ENCODE results near the gene GAD2. TPM values are rescaled to one million over a fixed set of nuclear protein-coding genes. Genes with fewer than 3 reads are reported as not detected.

GAD2 gene
- total RNA-seq, 6 donors from 2014 or later: not detected

GRCh38 chr10:26177341-26177740 lies 39.2 kb upstream of the GAD2 start:
- ATAC-seq (ENCODE audit: low FRiP score in 2 of 2): peak in 1 of 2 donors; percentile 34
- Histone ChIP-seq H3K9me3 (no peaks in the 10 kb centered on the region), H3K36me3 (no peaks in the 10 kb centered on the region), H3K27ac (no peak overlapping the region), H3K4me3 (no peak overlapping the region), H3K27me3 (no peaks in the 10 kb centered on the region), H3K4me1 (no peaks in the 10 kb centered on the region)
- DNase-seq: no peak
- WGBS, 2 donors: 73 to 76% methylated on average over 4 of the region's 4 CpGs
- TF ChIP-seq, protein P1, sequence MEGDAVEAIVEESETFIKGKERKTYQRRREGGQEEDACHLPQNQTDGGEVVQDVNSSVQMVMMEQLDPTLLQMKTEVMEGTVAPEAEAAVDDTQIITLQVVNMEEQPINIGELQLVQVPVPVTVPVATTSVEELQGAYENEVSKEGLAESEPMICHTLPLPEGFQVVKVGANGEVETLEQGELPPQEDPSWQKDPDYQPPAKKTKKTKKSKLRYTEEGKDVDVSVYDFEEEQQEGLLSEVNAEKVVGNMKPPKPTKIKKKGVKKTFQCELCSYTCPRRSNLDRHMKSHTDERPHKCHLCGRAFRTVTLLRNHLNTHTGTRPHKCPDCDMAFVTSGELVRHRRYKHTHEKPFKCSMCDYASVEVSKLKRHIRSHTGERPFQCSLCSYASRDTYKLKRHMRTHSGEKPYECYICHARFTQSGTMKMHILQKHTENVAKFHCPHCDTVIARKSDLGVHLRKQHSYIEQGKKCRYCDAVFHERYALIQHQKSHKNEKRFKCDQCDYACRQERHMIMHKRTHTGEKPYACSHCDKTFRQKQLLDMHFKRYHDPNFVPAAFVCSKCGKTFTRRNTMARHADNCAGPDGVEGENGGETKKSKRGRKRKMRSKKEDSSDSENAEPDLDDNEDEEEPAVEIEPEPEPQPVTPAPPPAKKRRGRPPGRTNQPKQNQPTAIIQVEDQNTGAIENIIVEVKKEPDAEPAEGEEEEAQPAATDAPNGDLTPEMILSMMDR (IDR thresholded peaks at IDR 0.05): no peak
- no peak for TF ChIP-seq POLR2AphosphoS5 (IDR thresholded peaks at IDR 0.05)
- TF ChIP-seq POLR2A (IDR thresholded peaks at IDR 0.05): no peak
- no peak for TF ChIP-seq EP300 (IDR thresholded peaks at IDR 0.05)

- TF ChIP-seq EP300 (IDR thresholded peaks at IDR 0.05) (no peak), POLR2A (IDR thresholded peaks at IDR 0.05) (no peak), POLR2AphosphoS5 (IDR thresholded peaks at IDR 0.05) (no peak)
- TF ChIP-seq, protein P1 (IDR thresholded peaks at IDR 0.05): no peak
- Histone ChIP-seq H3K27me3 (no peaks in the 10 kb centered on the region), H3K9me3 (no peaks in the 10 kb centered on the region), H3K4me3 (no peak overlapping the region), H3K36me3 (no peaks in the 10 kb centered on the region), H3K4me1 (no peaks in the 10 kb centered on the region), H3K27ac (no peak overlapping the region)
- ATAC-seq (ENCODE audit: low FRiP score in 2 of 2) (no peak), DNase-seq (no peak)
- 65 to 75% methylated on average over 5 of the region's 5 CpGs for WGBS, 2 donors
Observed at GRCh38 chr10:26194275-26194674, 22.3 kb upstream of the GAD2 start.

- DNase-seq: no peak
- Histone ChIP-seq H3K4me3 (no peak overlapping the region), H3K9me3 (no peaks in the 10 kb centered on the region), H3K27ac (no peak overlapping the region), H3K4me1 (no peaks in the 10 kb centered on the region), H3K27me3 (no peaks in the 10 kb centered on the region), H3K36me3 (no peaks in the 10 kb centered on the region)
- TF ChIP-seq EP300 (IDR thresholded peaks at IDR 0.05) (no peak), POLR2A (IDR thresholded peaks at IDR 0.05) (no peak), POLR2AphosphoS5 (IDR thresholded peaks at IDR 0.05) (no peak)
- TF ChIP-seq, protein P1 (IDR thresholded peaks at IDR 0.05): no peak
- WGBS, 2 donors: 85 to 91% methylated on average over 2 of the region's 2 CpGs
- ATAC-seq (ENCODE audit: low FRiP score in 2 of 2): no peak
Observed at GRCh38 chr10:26197248-26197647, 19.3 kb upstream of the GAD2 start.

- ATAC-seq (ENCODE audit: low FRiP score in 2 of 2) (no peak), DNase-seq (no peak)
- Histone ChIP-seq H3K9me3 (no peaks in the 10 kb centered on the region), H3K4me3 (no peak overlapping the region), H3K27me3 (no peaks in the 10 kb centered on the region), H3K36me3 (no peaks in the 10 kb centered on the region), H3K4me1 (no peaks in the 10 kb centered on the region), H3K27ac (no peak overlapping the region)
- WGBS, 2 donors: 91 to 95% methylated on average over 9 of the region's 9 CpGs
- TF ChIP-seq POLR2A (IDR thresholded peaks at IDR 0.05) (no peak), POLR2AphosphoS5 (IDR thresholded peaks at IDR 0.05) (no peak), EP300 (IDR thresholded peaks at IDR 0.05) (no peak)
- TF ChIP-seq, protein P1 (IDR thresholded peaks at IDR 0.05): no peak
Observed at GRCh38 chr10:26198119-26198518, 18.5 kb upstream of the GAD2 start.

DNA sequence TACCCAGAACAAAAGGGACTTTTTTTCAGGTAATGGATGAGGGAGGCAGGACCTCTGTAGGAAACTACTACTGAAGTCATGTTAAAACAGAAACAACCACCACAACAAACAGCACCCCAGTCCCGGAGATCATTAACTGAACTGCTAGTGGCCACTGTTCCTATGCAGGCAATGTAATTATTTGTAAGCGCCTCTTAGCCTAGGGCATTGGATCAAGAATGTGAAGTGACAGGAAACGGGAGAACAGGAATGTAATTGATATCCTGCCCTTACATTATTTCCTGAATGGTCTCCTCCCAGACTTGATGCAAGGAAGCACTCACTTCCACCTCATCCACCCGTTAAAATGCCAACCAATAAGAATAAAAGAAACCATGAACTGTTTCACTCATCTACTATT lies 16.7 kb upstream of the GAD2 start:
- no peak for DNase-seq
- H3K4me1 ChIP-seq: no peaks in the 10 kb centered on the region
- no peaks in the 10 kb centered on the region for H3K36me3 ChIP-seq
- no peaks in the 10 kb centered on the region for H3K27me3 ChIP-seq
- no peaks in the 10 kb centered on the region for H3K9me3 ChIP-seq
- 27 to 39% methylated on average over 4 of the region's 4 CpGs for WGBS, 2 donors
- no peak for TF ChIP-seq EP300 (IDR thresholded peaks at IDR 0.05)
- TF ChIP-seq POLR2AphosphoS5 (IDR thresholded peaks at IDR 0.05): no peak
- no peak for TF ChIP-seq POLR2A (IDR thresholded peaks at IDR 0.05)
- TF ChIP-seq, protein P1 (IDR thresholded peaks at IDR 0.05): no peak
- no peak for ATAC-seq (ENCODE audit: low FRiP score in 2 of 2)
- no peak overlapping the region for H3K27ac ChIP-seq
- H3K4me3 ChIP-seq: no peak overlapping the region
